A673 (cell line): ENCODE results near the gene RXRB.

Experiments
- EZH2 ChIP-seq: fragments of 200-600 bp; sonication (generic); IDR thresholded peaks from 2 replicates; pipeline ENCODE4 v1.6.1; 2017; ENCODE audit warnings: borderline replicate concordance, low read depth, mild to moderate bottlenecking, mixed read lengths, antibody characterized with exemption, low read length; ENCODE audit not compliant: poor library complexity, severe bottlenecking
- TF ChIP-seq, protein P1 (sequence below): fragments of 300-800, 200-600 bp; sonication (generic); conservative IDR thresholded peaks from 2 replicates; pipeline ENCODE4 v1.5.1; 2017; ENCODE audit warnings: low read depth, mild to moderate bottlenecking, antibody characterized with exemption, low read length, moderate library complexity, mixed read lengths

DNA sequence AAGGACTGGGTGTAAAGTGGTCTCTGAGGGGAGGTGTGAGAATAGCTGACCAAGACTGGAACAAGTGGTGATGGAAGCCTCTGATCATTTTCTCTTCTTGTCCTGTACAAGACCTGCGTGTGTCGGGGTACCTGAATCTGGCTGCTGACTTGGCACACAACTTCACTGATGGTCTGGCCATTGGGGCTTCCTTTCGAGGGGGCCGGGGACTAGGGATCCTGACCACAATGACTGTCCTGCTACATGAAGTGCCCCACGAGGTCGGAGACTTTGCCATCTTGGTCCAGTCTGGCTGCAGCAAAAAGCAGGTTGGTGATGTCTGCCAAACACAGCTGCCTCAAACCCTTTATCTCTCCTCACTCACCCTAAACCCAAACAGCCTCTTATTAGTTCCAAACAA is 2.3 kb upstream of the RXRB start:
- TF ChIP-seq, protein P1, sequence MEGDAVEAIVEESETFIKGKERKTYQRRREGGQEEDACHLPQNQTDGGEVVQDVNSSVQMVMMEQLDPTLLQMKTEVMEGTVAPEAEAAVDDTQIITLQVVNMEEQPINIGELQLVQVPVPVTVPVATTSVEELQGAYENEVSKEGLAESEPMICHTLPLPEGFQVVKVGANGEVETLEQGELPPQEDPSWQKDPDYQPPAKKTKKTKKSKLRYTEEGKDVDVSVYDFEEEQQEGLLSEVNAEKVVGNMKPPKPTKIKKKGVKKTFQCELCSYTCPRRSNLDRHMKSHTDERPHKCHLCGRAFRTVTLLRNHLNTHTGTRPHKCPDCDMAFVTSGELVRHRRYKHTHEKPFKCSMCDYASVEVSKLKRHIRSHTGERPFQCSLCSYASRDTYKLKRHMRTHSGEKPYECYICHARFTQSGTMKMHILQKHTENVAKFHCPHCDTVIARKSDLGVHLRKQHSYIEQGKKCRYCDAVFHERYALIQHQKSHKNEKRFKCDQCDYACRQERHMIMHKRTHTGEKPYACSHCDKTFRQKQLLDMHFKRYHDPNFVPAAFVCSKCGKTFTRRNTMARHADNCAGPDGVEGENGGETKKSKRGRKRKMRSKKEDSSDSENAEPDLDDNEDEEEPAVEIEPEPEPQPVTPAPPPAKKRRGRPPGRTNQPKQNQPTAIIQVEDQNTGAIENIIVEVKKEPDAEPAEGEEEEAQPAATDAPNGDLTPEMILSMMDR: no peak
- no peak for TF ChIP-seq EZH2
